IMR-90 (cell line): Measurements from ENCODE around the gene TOMM7.
"Not testable (repeated sequence)": the region's sequence is repeated elsewhere in the genome, so short reads cannot be mapped to it uniquely, and the experiment has no call there.

Experiments
- CEBPB ChIP-seq: IDR thresholded peaks from 2 replicates; pipeline ENCODE4 v1.6.1; 2012; ENCODE audit warnings: low read depth, low read length, improper control_type of control experiment
- RFX5 ChIP-seq: IDR thresholded peaks from 2 replicates; pipeline ENCODE4 v1.8.0; 2012; ENCODE audit warnings: low read depth, mild to moderate bottlenecking, low read length, moderate library complexity
- TF ChIP-seq, protein P1 (sequence below): fragments of 150-350 bp; IDR thresholded peaks from 2 replicates; pipeline ENCODE4 v1.6.1; 2017; ENCODE audit warnings: mild to moderate bottlenecking, antibody characterized with exemption, low read length, low read depth
- TF ChIP-seq, protein P2 (sequence below): conservative IDR thresholded peaks from 2 replicates; pipeline ENCODE4 v1.5.1; 2012; ENCODE audit warnings: mild to moderate bottlenecking, low read depth, low read length, improper control_type of control experiment

DNA sequence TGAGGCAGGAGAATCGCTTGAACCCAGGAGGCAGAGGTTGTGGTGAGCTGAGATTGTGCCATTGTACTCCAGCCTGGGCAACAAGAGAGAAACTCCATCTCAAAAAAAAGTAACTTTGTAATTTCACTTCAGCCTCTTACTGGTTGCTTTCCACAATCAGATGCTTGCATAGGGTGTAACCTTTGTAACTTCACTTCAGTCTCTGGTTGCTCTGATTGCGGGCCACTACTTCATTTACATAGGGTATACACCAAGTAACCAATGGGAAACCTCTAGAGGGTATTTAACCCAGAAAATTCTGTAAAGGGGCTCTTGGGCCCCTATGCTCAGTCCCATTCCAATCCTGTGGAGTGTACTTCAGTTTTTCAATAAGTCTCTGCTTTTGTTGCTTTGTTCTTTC, 13.9 kb upstream of the TOMM7 start:
- TF ChIP-seq, protein P1, sequence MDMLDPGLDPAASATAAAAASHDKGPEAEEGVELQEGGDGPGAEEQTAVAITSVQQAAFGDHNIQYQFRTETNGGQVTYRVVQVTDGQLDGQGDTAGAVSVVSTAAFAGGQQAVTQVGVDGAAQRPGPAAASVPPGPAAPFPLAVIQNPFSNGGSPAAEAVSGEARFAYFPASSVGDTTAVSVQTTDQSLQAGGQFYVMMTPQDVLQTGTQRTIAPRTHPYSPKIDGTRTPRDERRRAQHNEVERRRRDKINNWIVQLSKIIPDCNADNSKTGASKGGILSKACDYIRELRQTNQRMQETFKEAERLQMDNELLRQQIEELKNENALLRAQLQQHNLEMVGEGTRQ = not testable (repeated sequence)
- not testable (repeated sequence) for TF ChIP-seq RFX5, CEBPB
- TF ChIP-seq, protein P2, sequence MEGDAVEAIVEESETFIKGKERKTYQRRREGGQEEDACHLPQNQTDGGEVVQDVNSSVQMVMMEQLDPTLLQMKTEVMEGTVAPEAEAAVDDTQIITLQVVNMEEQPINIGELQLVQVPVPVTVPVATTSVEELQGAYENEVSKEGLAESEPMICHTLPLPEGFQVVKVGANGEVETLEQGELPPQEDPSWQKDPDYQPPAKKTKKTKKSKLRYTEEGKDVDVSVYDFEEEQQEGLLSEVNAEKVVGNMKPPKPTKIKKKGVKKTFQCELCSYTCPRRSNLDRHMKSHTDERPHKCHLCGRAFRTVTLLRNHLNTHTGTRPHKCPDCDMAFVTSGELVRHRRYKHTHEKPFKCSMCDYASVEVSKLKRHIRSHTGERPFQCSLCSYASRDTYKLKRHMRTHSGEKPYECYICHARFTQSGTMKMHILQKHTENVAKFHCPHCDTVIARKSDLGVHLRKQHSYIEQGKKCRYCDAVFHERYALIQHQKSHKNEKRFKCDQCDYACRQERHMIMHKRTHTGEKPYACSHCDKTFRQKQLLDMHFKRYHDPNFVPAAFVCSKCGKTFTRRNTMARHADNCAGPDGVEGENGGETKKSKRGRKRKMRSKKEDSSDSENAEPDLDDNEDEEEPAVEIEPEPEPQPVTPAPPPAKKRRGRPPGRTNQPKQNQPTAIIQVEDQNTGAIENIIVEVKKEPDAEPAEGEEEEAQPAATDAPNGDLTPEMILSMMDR = not testable (repeated sequence)
